ENCODE data around the gene MEIOC. TPM values are rescaled to one million over a fixed set of nuclear protein-coding genes. Genes with fewer than 3 reads are reported as not detected.
"Not testable (repeated sequence)": the region's sequence is repeated elsewhere in the genome, so short reads cannot be mapped to it uniquely, and the experiment has no call there.

Gene MEIOC
- total and polyA plus RNA-seq, 5 donors = 0.02 to 0.12 (median 0.11) TPM; not detected in 2

- peak overlapping the region; percentile 55 for H3K27ac ChIP-seq (ENCODE audit: low read length)
- DNase-seq = peak; percentile 82 to 86 (median 83)
- no peaks in the 10 kb centered on the region for H3K27me3 ChIP-seq (ENCODE audit: control insufficient read depth, insufficient read depth)
- H3K9me3 ChIP-seq (ENCODE audit: control insufficient read depth, low read length) = no peaks in the 10 kb centered on the region
- ATAC-seq = peak; percentile 87 to 91
- 38% methylated on average over 34 of the region's 34 CpGs for WGBS
- peak overlapping the region; percentile 26 for H3K4me3 ChIP-seq (ENCODE audit: low read length)
- intact Hi-C loops (cut with DNase I) = loop anchor here in 1 of 4 donors (10.0 kb wide), 1 partner anchor 74 kb away; the partner anchor contains the start of gene FZD2
- no peaks in the 10 kb centered on the region for H3K4me1 ChIP-seq (ENCODE audit: control insufficient read depth, insufficient read depth, low read length)
Measured at GRCh38 chr17:44628243-44629188, 27.8 kb upstream of the MEIOC start.

- no peak overlapping the region for H3K27ac ChIP-seq (ENCODE audit: low read length)
- H3K4me1 ChIP-seq (ENCODE audit: control insufficient read depth, insufficient read depth, low read length) = no peaks in the 10 kb centered on the region
- H3K9me3 ChIP-seq (ENCODE audit: control insufficient read depth, low read length) = no peaks in the 10 kb centered on the region
- ATAC-seq (no peak), DNase-seq (no peak)
- H3K27me3 ChIP-seq (ENCODE audit: control insufficient read depth, insufficient read depth) = no peaks in the 10 kb centered on the region
- WGBS = 95% methylated on average over 13 of the region's 13 CpGs
- no peak overlapping the region for H3K4me3 ChIP-seq (ENCODE audit: low read length)
- intact Hi-C loops (cut with DNase I) = loop anchor here in 1 of 4 donors (10.0 kb wide), 1 partner anchor 75 kb away; the partner anchor contains the start of gene FZD2
Measured at GRCh38 chr17:44629314-44629713, 27.0 kb upstream of the MEIOC start.

GRCh38 chr17:44630703-44631102 is 25.6 kb upstream of the MEIOC start:
- intact Hi-C loops (cut with DNase I) = no loop called here
- no peaks in the 10 kb centered on the region for H3K4me1 ChIP-seq (ENCODE audit: control insufficient read depth, insufficient read depth, low read length)
- ATAC-seq = no peak
- H3K27ac ChIP-seq (ENCODE audit: low read length) = no peak overlapping the region
- 90% methylated on average over 4 of the region's 4 CpGs for WGBS
- no peak overlapping the region for H3K4me3 ChIP-seq (ENCODE audit: low read length)
- no peaks in the 10 kb centered on the region for H3K9me3 ChIP-seq (ENCODE audit: control insufficient read depth, low read length)
- DNase-seq = no peak
- H3K27me3 ChIP-seq (ENCODE audit: control insufficient read depth, insufficient read depth) = no peaks in the 10 kb centered on the region

GRCh38 chr17:44633998-44634397 is 22.3 kb upstream of the MEIOC start:
- no peaks in the 10 kb centered on the region for H3K9me3 ChIP-seq (ENCODE audit: control insufficient read depth, low read length)
- no peaks in the 10 kb centered on the region for H3K4me1 ChIP-seq (ENCODE audit: control insufficient read depth, insufficient read depth, low read length)
- no peak overlapping the region for H3K4me3 ChIP-seq (ENCODE audit: low read length)
- no peaks in the 10 kb centered on the region for H3K27me3 ChIP-seq (ENCODE audit: control insufficient read depth, insufficient read depth)
- no peak overlapping the region for H3K27ac ChIP-seq (ENCODE audit: low read length)
- intact Hi-C loops (cut with DNase I) = no loop called here
- no peak for DNase-seq
- 78% methylated on average over 8 of the region's 8 CpGs for WGBS
- ATAC-seq = no peak

GRCh38 chr17:44634401-44634800 is 21.9 kb upstream of the MEIOC start:
- 72% methylated on average over 4 of the region's 4 CpGs for WGBS
- H3K9me3 ChIP-seq (ENCODE audit: control insufficient read depth, low read length); H3K27me3 ChIP-seq (ENCODE audit: control insufficient read depth, insufficient read depth); ATAC-seq; H3K4me3 ChIP-seq (ENCODE audit: low read length); intact Hi-C loops (cut with DNase I); DNase-seq; H3K4me1 ChIP-seq (ENCODE audit: control insufficient read depth, insufficient read depth, low read length); H3K27ac ChIP-seq (ENCODE audit: low read length): not testable (repeated sequence)

- H3K9me3 ChIP-seq (ENCODE audit: control insufficient read depth, low read length) = no peaks in the 10 kb centered on the region
- H3K27ac ChIP-seq (ENCODE audit: low read length) = no peak overlapping the region
- no peaks in the 10 kb centered on the region for H3K4me1 ChIP-seq (ENCODE audit: control insufficient read depth, insufficient read depth, low read length)
- no peaks in the 10 kb centered on the region for H3K27me3 ChIP-seq (ENCODE audit: control insufficient read depth, insufficient read depth)
- intact Hi-C loops (cut with DNase I) = loop anchor here in 3 of 4 donors (2.0 to 5.0 kb wide), 2 partner anchors 104 kb away; no protein-coding TSS in a partner anchor
- no peak overlapping the region for H3K4me3 ChIP-seq (ENCODE audit: low read length)
- WGBS = 51% methylated on average over 1 of the region's 1 CpG
- peak in 1 of 2 donors; percentile 39 for ATAC-seq
- DNase-seq = no peak
Measured at GRCh38 chr17:44636562-44636961, 19.7 kb upstream of the MEIOC start.

- Histone ChIP-seq H3K9me3 (ENCODE audit: control insufficient read depth, low read length) (no peaks in the 10 kb centered on the region), H3K4me3 (ENCODE audit: low read length) (no peak overlapping the region), H3K4me1 (ENCODE audit: control insufficient read depth, insufficient read depth, low read length) (no peaks in the 10 kb centered on the region), H3K27ac (ENCODE audit: low read length) (no peak overlapping the region), H3K27me3 (ENCODE audit: control insufficient read depth, insufficient read depth) (no peaks in the 10 kb centered on the region)
- no peak for DNase-seq
- no peak for ATAC-seq
- intact Hi-C loops (cut with DNase I) = loop anchor here in 3 of 4 donors (2.0 to 5.0 kb wide), 2 partner anchors 104 to 105 kb away; no protein-coding TSS in a partner anchor
- 74% methylated on average over 1 of the region's 1 CpG for WGBS
Measured at GRCh38 chr17:44637066-44637465, 19.2 kb upstream of the MEIOC start.

- ATAC-seq (peak; percentile 48 to 78), DNase-seq (no peak)
- WGBS = 35% methylated on average over 7 of the region's 7 CpGs
- no peak overlapping the region for H3K27ac ChIP-seq (ENCODE audit: low read length)
- intact Hi-C loops (cut with DNase I) = no loop called here
- H3K27me3 ChIP-seq (ENCODE audit: control insufficient read depth, insufficient read depth) = no peaks in the 10 kb centered on the region
- H3K4me1 ChIP-seq (ENCODE audit: control insufficient read depth, insufficient read depth, low read length) = no peaks in the 10 kb centered on the region
- H3K4me3 ChIP-seq (ENCODE audit: low read length) = no peak overlapping the region
- no peaks in the 10 kb centered on the region for H3K9me3 ChIP-seq (ENCODE audit: control insufficient read depth, low read length)
Measured at GRCh38 chr17:44642834-44643233, 13.4 kb upstream of the MEIOC start.

GRCh38 chr17:44645341-44645740 is 10.9 kb upstream of the MEIOC start:
- 91% methylated on average over 12 of the region's 12 CpGs for WGBS
- no peaks in the 10 kb centered on the region for H3K27me3 ChIP-seq (ENCODE audit: control insufficient read depth, insufficient read depth)
- no peak overlapping the region for H3K27ac ChIP-seq (ENCODE audit: low read length)
- ATAC-seq = no peak
- DNase-seq = no peak
- no peaks in the 10 kb centered on the region for H3K4me1 ChIP-seq (ENCODE audit: control insufficient read depth, insufficient read depth, low read length)
- H3K9me3 ChIP-seq (ENCODE audit: control insufficient read depth, low read length) = no peaks in the 10 kb centered on the region
- intact Hi-C loops (cut with DNase I) = no loop called here
- no peak overlapping the region for H3K4me3 ChIP-seq (ENCODE audit: low read length)

- no peaks in the 10 kb centered on the region for H3K27me3 ChIP-seq (ENCODE audit: control insufficient read depth, insufficient read depth)
- ATAC-seq (no peak), DNase-seq (no peak)
- no peaks in the 10 kb centered on the region for H3K9me3 ChIP-seq (ENCODE audit: control insufficient read depth, low read length)
- 86% methylated on average over 4 of the region's 4 CpGs for WGBS
- H3K27ac ChIP-seq (ENCODE audit: low read length) = no peak overlapping the region
- intact Hi-C loops (cut with DNase I) = no loop called here
- no peaks in the 10 kb centered on the region for H3K4me1 ChIP-seq (ENCODE audit: control insufficient read depth, insufficient read depth, low read length)
- H3K4me3 ChIP-seq (ENCODE audit: low read length) = no peak overlapping the region
Measured at GRCh38 chr17:44646280-44646679, 10.0 kb upstream of the MEIOC start.

- H3K27ac ChIP-seq (ENCODE audit: low read length) = no peak overlapping the region
- no peak overlapping the region for H3K4me3 ChIP-seq (ENCODE audit: low read length)
- no peaks in the 10 kb centered on the region for H3K4me1 ChIP-seq (ENCODE audit: control insufficient read depth, insufficient read depth, low read length)
- H3K27me3 ChIP-seq (ENCODE audit: control insufficient read depth, insufficient read depth) = no peaks in the 10 kb centered on the region
- ATAC-seq = no peak
- no peak for DNase-seq
- H3K9me3 ChIP-seq (ENCODE audit: control insufficient read depth, low read length) = no peaks in the 10 kb centered on the region
- intact Hi-C loops (cut with DNase I) = no loop called here
Measured at GRCh38 chr17:44647736-44648135, 8.5 kb upstream of the MEIOC start.

Measured in right cardiac atrium (tissue), 5 donors.